ENCODE measurements around the gene ELL2.

- TF ChIP-seq CTCF (conservative IDR thresholded peaks at IDR 0.05 in 1 of 2, IDR thresholded peaks at IDR 0.05 in 1 of 2; ENCODE audit: low read depth in 1 of 2, low read length in 2 of 2) (no peak), EZH2 (IDR thresholded peaks at IDR 0.05; ENCODE audit: low read length, missing control alignments) (no peak)
Observed at GRCh38 chr5:95848701-95849100, 113.0 kb downstream of the ELL2 start.

Measured in fibroblast of lung (primary cell).